Peyer's patch (tissue), 4 donors: ENCODE measurements around the gene CACNB2. TPM values are rescaled to one million over a fixed set of nuclear protein-coding genes. Genes with fewer than 3 reads are reported as not detected.

Experiments
- DNase-seq, 3 donors: peaks; one replicate each; pipeline ENCODE4 v3.0.0-alpha.2; 2017 to 2019
- H3K27ac ChIP-seq, 4 donors: fragments of 200-600 bp; sonication (generic); one replicate each; pipeline ENCODE4 v1.5.1; 2016 to 2019
- H3K27me3 ChIP-seq, 2 donors: fragments of 200-600 bp; sonication (generic); one replicate each; pipeline ENCODE4 v1.5.1; 2019
- H3K36me3 ChIP-seq, 3 donors: fragments of 200-600 bp; sonication (generic); one replicate each; pipeline ENCODE4 v1.5.1; 2016 to 2019
- H3K4me1 ChIP-seq, 4 donors: fragments of 200-600 bp; sonication (generic); one replicate each; pipeline ENCODE4 v1.5.1; 2016 to 2019
- H3K4me3 ChIP-seq, 4 donors: fragments of 200-600 bp; sonication (generic); 1 replicate in 3 of 4; 2 replicates in 1 of 4; pipeline ENCODE4 v1.5.1; 2016 to 2019; ENCODE audit warnings: mild to moderate bottlenecking in 1 of 4
- H3K9me3 ChIP-seq, 4 donors: fragments of 200-600 bp; sonication (generic); one replicate each; pipeline ENCODE4 v1.5.1; 2016 to 2019; ENCODE audit warnings: mild to moderate bottlenecking in 1 of 4
- POLR2A ChIP-seq, 2 donors: fragments of 450-650 bp; IDR thresholded peaks; one replicate each; pipeline ENCODE4 v1.5.1; 2017; ENCODE audit warnings: antibody characterized with exemption in 2 of 2, mild to moderate bottlenecking in 2 of 2, moderate library complexity in 2 of 2
- total RNA-seq, 4 donors: library from RNA; depleted of rRNA; stranded (reverse); fragments of >200 nt; gene quantifications; one replicate each; pipeline ENCODE4 v1.1.0, GENCODE V29; 2016
- TF ChIP-seq, protein P1 (sequence below), 6 experiments: fragments of 450-650 bp in 4 of 6; fragments of 200-600 bp in 2 of 6; sonication (generic) in 1 of 6; IDR thresholded peaks; one replicate each; pipeline ENCODE4 v1.5.1; 2017 to 2019; ENCODE audit warnings: antibody characterized with exemption in 6 of 6, mild to moderate bottlenecking in 3 of 6, moderate library complexity in 1 of 6

Gene CACNB2
- total RNA-seq, 4 donors from 2014 or later = 35.4 to 80.8 (median 48.2) TPM

GRCh38 chr10:18359812-18360211, 219.6 kb downstream of the CACNB2 start:
- no peaks in the 10 kb centered on the region for H3K27me3 ChIP-seq
- H3K36me3 ChIP-seq = no peaks in the 10 kb centered on the region
- H3K27ac ChIP-seq = peak overlapping the region in 3 of 4 donors; percentile 40 to 81 (median 43)
- H3K9me3 ChIP-seq = no peaks in the 10 kb centered on the region
- peak in 2 of 3 donors; percentile 56 to 83 for DNase-seq
- TF ChIP-seq, protein P1, sequence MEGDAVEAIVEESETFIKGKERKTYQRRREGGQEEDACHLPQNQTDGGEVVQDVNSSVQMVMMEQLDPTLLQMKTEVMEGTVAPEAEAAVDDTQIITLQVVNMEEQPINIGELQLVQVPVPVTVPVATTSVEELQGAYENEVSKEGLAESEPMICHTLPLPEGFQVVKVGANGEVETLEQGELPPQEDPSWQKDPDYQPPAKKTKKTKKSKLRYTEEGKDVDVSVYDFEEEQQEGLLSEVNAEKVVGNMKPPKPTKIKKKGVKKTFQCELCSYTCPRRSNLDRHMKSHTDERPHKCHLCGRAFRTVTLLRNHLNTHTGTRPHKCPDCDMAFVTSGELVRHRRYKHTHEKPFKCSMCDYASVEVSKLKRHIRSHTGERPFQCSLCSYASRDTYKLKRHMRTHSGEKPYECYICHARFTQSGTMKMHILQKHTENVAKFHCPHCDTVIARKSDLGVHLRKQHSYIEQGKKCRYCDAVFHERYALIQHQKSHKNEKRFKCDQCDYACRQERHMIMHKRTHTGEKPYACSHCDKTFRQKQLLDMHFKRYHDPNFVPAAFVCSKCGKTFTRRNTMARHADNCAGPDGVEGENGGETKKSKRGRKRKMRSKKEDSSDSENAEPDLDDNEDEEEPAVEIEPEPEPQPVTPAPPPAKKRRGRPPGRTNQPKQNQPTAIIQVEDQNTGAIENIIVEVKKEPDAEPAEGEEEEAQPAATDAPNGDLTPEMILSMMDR (IDR thresholded peaks at IDR 0.05) = no peak
- TF ChIP-seq POLR2A (IDR thresholded peaks at IDR 0.05) = no peak
- peaks cover 0 to 11% (median 3%) of the 10 kb centered on the region in 4 donors for H3K4me1 ChIP-seq
- no peak overlapping the region for H3K4me3 ChIP-seq

DNA sequence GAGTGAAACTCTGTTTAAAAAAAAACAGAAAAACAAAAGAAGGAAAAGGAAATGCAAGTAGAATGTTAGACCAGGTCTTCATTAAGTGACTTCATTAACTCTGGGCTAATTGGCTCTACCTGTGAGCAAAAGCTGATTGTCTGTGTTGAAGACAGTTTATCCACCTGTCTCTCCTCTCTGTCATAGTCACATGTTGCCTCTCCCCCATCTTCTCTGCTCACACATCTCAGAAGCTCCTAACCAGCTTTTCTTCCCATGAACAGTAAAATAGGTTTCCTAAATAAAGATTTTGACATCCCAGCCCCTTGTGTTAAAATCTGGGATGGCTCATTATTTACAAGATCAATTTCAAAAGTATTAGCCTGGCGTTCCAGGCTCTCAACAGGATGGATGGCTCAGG, 222.7 kb downstream of the CACNB2 start:
- DNase-seq = no peak
- no peak for TF ChIP-seq POLR2A (IDR thresholded peaks at IDR 0.05)
- TF ChIP-seq, protein P1 (IDR thresholded peaks at IDR 0.05) = no peak

GRCh38 chr10:18364987-18365775, 225.0 kb downstream of the CACNB2 start:
- no peaks in the 10 kb centered on the region for H3K27me3 ChIP-seq
- H3K27ac ChIP-seq = no peak overlapping the region
- peaks cover 0 to 5% (median 2%) of the 10 kb centered on the region in 4 donors for H3K4me1 ChIP-seq
- H3K36me3 ChIP-seq = no peaks in the 10 kb centered on the region
- no peak for DNase-seq
- no peak overlapping the region for H3K4me3 ChIP-seq
- no peaks in the 10 kb centered on the region for H3K9me3 ChIP-seq
- no peak for TF ChIP-seq POLR2A (IDR thresholded peaks at IDR 0.05)
- TF ChIP-seq, protein P1 (IDR thresholded peaks at IDR 0.05) = no peak

More for the DNA sequence above, 222.7 kb downstream of the CACNB2 start:
- no peak overlapping the region for H3K4me3 ChIP-seq
- H3K9me3 ChIP-seq = no peaks in the 10 kb centered on the region
- no peak overlapping the region for H3K27ac ChIP-seq
- no peaks in the 10 kb centered on the region for H3K27me3 ChIP-seq
- peaks cover 0 to 11% (median 3%) of the 10 kb centered on the region in 4 donors for H3K4me1 ChIP-seq
- no peaks in the 10 kb centered on the region for H3K36me3 ChIP-seq

- Histone ChIP-seq H3K4me1 (no peaks in the 10 kb centered on the region), H3K27ac (no peak overlapping the region), H3K9me3 (no peaks in the 10 kb centered on the region), H3K27me3 (no peaks in the 10 kb centered on the region), H3K4me3 (no peak overlapping the region), H3K36me3 (no peaks in the 10 kb centered on the region)
- no peak for DNase-seq
- TF ChIP-seq, protein P1 (IDR thresholded peaks at IDR 0.05) = no peak
- TF ChIP-seq POLR2A (IDR thresholded peaks at IDR 0.05) = no peak
Measured at GRCh38 chr10:18367840-18368239, 227.6 kb downstream of the CACNB2 start.

GRCh38 chr10:18368273-18368672, 228.0 kb downstream of the CACNB2 start:
- Histone ChIP-seq H3K9me3 (no peaks in the 10 kb centered on the region), H3K27ac (no peak overlapping the region), H3K4me1 (no peaks in the 10 kb centered on the region), H3K27me3 (no peaks in the 10 kb centered on the region), H3K36me3 (no peaks in the 10 kb centered on the region), H3K4me3 (no peak overlapping the region)
- no peak for DNase-seq
- TF ChIP-seq, protein P1 (IDR thresholded peaks at IDR 0.05) = no peak
- no peak for TF ChIP-seq POLR2A (IDR thresholded peaks at IDR 0.05)
